MM.1S (cell line): ENCODE results near the gene ARHGEF12.

Experiments used
- CTCF ChIP-seq: fragments of 300-600 bp; sonication (generic); IDR thresholded peaks from 2 replicates; pipeline ENCODE4 v1.5.1; 2016; ENCODE audit warnings: antibody characterized with exemption, low read length, mixed read lengths
- EZH2 ChIP-seq: fragments of 300-600 bp; sonication (generic); optimal IDR thresholded peaks from 2 replicates; pipeline ENCODE3; 2017; ENCODE audit warnings: low read depth, mild to moderate bottlenecking, antibody characterized with exemption, low read length, mixed read lengths
- EZH2phosphoT487 ChIP-seq: fragments of 300-600 bp; sonication (generic); IDR thresholded peaks from 2 replicates; pipeline ENCODE4 v1.6.1; 2018; ENCODE audit warnings: antibody characterized with exemption, low read length

GRCh38 chr11:120520091-120520822 is 184.0 kb downstream of the ARHGEF12 start:
- no peak for TF ChIP-seq CTCF
- no peak for TF ChIP-seq EZH2
- no peak for TF ChIP-seq EZH2phosphoT487
